GM21360 (cell line): ENCODE results near the gene STRBP.
"Not testable (repeated sequence)": the region's sequence is repeated elsewhere in the genome, so short reads cannot be mapped to it uniquely, and the experiment has no call there.

Experiments used
- ATAC-seq: cut with Tn5 transposase; IDR thresholded peaks from one replicate; pipeline ENCODE4 v1.9.1; 2021; ENCODE audit warnings: mild to moderate bottlenecking, moderate library complexity; ENCODE audit not compliant: unreplicated experiment

STRBP gene

DNA sequence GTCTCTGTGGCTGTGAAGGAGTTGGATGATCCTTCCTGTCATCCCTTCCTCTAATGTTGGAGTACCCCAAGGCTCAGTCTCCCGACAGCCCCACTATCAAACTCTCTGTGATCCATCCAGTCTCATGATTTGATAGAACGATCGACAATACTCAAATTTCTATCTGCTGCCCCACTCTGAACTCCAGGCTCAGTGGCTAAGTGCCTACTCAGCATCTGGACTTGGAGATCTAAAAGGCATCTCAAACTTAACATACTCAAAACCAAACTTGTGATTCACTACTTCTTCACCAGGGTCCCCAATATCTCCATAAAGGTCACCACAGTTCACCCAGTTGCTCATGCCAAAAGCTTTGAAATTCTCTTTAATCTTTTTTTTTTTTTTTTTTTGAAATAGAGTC lies 15.1 kb upstream of the STRBP start:
- ATAC-seq, result no peak

DNA sequence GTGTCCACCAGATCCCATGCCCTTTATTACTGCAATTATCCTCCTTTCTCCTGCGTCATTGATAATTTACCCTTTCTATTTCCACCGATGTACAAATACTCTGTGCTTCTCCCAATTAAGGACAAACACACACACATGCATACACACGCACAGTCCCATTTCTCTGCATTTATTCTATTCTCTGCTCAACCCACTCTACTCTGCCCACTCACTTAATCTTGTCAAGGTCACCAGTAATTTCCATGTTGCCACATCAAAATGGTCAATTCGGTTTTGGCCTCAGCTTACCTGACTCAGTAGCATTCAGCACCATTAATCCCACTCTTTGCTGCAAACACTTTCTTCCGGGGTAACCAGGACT lies 14.6 kb upstream of the STRBP start:
- no peak for ATAC-seq

GRCh38 chr9:123282362-123283047 lies 14.1 kb upstream of the STRBP start:
- no peak for ATAC-seq

GRCh38 chr9:123281659-123282350 lies 13.4 kb upstream of the STRBP start:
- no peak for ATAC-seq

DNA sequence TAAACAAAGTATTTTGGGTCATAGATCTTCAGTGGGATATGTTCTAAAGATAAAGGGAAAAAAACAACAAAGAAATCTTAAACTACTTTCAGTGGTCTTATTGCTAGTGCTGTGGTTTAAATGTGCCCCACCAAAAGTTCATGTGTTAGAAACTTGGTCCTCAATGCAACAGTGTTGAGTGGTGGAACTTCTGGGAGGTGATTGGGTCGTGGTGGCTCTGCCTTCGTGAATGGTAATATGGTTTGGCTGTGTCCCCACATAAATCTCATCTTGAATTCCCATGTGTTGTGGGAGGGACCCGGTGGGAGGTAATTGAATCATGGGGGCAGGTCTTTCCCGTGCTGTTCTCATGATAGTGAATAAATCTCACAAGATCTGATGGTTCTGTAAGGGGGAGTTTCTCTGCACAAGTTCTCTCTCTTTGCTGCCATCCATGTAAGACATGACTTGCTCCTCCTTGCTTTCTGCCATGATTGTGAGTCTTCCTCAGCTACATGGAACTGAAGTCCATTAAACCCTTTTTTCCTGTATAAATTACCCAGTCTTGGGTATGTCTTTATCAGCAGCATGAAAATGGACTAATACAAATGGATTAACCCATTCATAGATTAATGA lies 10.6 kb upstream of the STRBP start:
- ATAC-seq, result not testable (repeated sequence)

GRCh38 chr9:123278361-123278760 lies 10.0 kb upstream of the STRBP start:
- no peak for ATAC-seq

DNA sequence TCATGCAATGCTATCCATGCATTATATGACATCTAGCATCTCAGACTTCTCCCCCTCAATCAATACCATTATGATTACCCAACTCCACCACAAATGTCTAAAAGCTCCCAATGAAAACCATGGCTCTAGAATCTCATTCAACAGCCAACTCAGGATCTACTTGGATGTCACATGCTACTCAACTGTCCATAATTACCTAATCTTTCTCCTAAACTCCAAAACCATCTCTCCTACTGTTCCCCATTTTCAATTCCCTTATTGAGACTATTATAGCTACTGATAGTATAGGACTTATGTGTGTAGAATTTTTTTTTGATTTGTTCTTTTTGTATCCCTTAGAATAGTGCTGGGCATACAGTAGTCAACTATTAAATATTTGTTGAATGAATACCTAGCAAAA lies 8.2 kb upstream of the STRBP start:
- no peak for ATAC-seq

DNA sequence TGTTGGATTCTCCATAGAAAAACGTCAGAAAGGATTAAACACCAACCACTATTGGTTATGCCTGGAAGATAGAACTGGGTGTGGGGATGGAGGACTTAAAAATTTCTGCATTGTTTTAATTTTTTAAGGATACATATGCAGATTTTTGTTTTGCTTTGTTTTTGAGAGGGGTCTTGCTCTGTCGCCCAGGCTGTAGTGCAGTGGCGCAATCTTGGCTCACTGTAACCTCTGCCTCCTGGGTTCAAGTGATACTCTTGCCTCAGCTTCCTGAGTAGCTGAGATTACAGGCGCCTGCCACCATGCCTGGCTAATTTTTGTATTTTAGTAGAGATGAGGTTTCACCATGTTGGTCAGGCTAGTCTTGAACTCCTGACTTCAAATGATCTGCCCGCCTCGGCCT lies 2.7 kb upstream of the STRBP start:
- not testable (repeated sequence) for ATAC-seq

DNA sequence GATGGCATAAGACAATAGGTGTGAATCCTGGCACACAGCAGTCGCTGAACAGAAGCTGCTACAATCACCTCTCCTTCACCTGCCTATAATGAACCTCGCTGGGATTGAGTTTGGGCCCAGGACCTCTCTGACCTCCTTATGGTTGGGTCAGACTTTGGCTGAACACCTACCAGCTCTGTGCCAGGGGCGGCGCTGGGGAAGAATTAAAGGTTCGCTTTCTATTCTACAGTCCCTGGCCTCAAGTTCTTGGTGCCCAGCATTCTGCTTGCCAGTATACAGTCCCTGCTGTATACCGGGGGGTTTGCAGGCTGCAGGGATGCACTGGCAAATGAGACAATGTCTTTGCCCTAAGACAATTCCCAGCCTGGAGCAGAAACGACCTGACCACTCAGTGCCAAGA lies 895 bp upstream of the STRBP start:
- no peak for ATAC-seq

- ATAC-seq, result no peak
Measured at GRCh38 chr9:123268199-123268464, 254 bp downstream of the STRBP start.

DNA sequence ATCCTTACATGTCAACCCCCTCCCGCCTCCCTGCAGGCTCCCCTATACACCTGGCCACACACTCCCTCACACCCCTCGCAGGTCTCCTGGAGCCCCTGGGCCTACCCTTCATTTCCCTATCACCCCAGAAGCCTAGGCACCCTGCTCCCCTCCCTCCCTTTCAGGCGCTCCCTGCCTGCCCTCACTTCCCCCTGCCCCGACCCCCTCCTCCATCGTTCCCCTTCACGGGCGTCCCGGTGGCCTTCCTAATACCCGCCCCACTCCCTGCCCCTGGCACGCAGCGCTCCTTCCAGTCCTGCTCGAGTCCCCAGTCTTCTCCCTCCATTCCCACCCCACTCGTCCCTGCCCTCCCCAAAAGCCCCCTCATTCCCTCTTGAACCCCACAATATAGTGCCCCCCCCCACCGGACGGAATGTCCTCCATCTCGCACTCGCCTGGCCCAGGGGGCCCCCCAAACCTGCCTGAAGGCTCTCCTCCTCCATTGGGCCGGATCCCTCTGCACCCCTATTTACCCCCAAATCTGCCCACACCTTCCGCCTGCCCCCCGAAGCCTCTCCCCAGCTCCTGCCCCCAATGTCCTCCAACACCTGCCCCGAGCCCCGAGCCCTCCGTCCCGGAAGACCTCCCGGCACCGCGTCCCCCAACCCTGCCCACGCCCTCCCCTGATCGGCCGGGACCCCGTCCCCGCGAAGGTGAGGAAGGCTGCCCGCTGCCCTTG lies 746 bp downstream of the STRBP start:
- peak; percentile 8 for ATAC-seq

GRCh38 chr9:123266655-123267399 lies 1.6 kb downstream of the STRBP start:
- ATAC-seq, result no peak

DNA sequence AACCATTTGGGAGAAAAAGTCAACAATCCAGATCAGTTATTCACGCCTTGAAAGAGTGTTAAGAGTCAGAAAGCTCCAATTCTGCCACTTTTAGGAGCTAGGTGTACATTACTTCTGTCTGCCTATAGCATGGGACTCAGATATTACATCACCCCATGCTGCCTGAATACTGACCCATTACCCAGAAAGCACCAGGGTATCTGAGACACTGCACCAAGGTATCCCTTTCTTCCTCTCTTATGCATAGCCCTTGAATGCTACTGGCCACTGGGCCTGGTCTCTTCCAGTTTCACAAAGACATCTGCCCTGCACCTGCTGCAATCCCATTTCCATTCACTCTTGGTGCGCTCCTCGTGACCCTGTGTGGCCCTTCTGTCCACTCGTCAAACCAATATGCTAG lies 2.6 kb downstream of the STRBP start:
- ATAC-seq, result no peak

- ATAC-seq, result no peak
Measured at GRCh38 chr9:123263227-123263626, 5.2 kb downstream of the STRBP start.

GRCh38 chr9:123262338-123262737 lies 6.0 kb downstream of the STRBP start:
- no peak for ATAC-seq

GRCh38 chr9:123261006-123261677 lies 7.2 kb downstream of the STRBP start:
- ATAC-seq, result no peak

DNA sequence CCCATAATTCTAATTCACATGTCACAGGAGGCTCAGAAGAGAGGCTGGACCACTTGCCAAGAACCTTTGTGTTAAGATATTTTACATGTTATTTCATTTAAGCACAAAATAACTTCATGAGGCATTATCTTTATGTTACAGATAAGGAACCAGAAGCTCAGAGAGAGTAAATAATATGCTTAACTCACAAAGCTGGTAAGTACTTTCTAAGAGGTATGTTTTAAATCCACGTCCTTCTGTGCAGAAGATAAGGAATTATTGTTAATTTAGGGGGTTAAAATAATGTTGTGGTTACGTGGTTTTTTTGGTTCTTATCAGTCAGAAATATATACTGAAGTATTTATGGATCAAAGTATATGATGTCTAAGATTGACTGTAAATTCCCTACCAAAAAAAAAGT lies 8.0 kb downstream of the STRBP start:
- ATAC-seq, result no peak

- ATAC-seq, result no peak
Measured at GRCh38 chr9:123257276-123257675, 11.1 kb downstream of the STRBP start.

GRCh38 chr9:123255718-123256117 lies 12.7 kb downstream of the STRBP start:
- no peak for ATAC-seq

GRCh38 chr9:123253204-123253603 lies 15.2 kb downstream of the STRBP start:
- ATAC-seq, result no peak

DNA sequence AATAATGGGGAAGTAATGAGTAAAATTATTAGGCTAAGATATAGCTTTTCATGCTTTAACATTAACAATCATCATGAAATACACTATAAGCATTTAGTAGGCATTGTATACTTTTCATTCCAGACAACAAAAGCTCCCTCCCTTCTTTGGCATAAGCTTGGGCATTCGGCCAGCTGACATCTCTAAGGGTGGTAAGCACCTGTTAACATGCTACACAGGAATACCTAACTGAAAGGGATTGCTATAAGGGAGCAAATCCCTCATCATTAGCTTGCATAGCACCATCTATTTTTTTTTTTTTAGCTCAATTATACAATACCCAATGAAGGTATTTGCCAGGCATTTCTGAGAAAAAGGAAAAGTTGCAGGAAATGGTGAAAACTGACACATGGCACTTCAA lies 16.6 kb downstream of the STRBP start:
- no peak for ATAC-seq
